ENCODE data around the gene VPS13C. TPM values are rescaled to one million over a fixed set of nuclear protein-coding genes. Genes with fewer than 3 reads are reported as not detected.

The VPS13C gene
- polyA plus RNA-seq, 12 donors, result 20.5 to 52.3 (median 43.0) TPM; not detected in 1

DNA sequence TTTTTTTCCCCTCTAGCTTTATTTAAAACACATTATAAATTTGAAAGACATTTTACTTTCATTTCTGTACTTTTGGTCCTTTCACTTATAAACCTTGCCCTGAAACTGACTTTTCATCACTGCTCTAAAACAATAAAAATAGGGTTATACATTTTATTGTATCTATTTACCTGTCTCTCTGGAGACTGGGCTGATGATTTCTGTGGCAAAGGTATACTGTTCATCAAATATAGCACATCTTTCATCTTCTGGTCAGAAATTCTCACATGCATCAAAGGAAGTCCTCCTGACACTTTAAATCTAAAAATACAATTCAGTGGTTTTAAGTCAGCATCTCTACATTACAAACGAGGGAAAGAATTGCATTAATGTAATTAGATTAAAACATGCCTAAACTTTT is 86.1 kb downstream of the VPS13C start:
- DNase-seq, result no peak

DNA sequence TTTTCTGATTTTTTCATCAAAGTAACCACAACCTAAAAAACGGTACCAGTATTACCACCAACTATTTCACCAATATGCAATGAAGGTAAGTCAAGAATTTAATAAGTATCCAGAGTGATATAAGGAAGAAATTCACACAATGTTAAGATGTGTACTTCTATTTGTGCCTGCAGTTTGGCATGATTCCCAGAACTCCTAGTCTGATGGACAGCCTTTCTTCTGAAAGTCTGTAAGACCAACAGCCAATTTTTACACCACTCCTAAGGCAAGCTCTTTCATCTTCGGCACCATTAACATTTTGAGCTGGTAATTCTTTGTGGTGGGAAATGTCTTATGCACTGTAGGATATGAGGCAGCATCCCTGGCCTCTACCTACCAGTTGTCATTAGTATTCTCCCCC is 108.3 kb downstream of the VPS13C start:
- DNase-seq, result no peak

DNA sequence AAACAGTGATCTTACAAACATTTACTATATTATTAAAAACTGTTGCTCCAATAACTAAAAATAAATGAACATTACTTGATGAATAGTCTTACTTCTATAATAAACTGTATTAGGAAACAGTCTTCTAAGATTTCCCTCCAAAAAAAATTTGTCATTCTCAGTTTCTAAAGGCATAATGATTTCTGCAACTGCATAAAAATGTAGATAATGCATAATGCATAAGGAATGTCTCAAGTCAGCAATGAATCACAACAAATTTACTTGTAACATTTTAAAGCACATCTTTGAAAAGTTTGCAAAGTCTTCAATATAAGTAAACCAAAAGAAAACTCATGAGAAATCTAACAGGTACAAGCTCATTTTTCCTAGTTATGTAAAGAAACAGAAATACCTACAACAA is 113.5 kb downstream of the VPS13C start:
- DNase-seq, result no peak

DNA sequence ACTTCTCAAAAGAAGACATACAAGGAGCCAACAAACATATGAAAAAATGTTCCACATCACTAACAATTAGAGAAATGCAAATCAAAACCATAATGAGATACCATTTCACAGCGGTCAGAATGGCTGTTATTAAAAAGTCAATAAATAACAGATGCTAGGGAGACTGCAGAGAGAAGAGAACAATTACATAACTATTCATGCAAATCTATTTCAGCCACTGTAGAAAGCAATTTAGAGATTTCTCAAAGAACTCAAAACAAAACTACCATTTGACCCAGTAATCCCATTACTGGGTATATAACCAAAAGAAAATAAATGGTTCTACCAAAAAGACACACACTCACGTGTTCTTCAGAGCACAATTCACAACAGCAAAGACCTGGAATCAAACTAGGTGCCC is 116.3 kb downstream of the VPS13C start:
- no peak for DNase-seq

DNA sequence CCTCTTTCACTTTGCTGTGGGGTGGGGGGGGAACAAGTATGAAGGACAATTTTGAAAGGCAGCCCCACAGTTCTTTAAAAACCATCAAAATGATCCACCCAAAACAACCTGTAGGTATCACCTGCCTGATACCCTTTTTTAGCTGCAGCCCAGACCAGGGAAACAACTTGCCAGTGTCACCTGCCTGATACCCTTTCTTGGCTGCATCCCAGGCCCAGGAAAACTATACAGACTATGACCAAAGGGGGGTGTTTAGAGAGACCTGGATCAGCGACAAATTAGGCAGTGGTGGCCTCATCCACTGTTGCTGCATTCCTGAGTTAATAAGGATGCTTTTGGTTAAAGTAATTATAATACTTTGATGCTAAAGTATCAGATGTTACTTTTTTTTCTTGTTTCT is 122.0 kb downstream of the VPS13C start:
- DNase-seq, result no peak

DNA sequence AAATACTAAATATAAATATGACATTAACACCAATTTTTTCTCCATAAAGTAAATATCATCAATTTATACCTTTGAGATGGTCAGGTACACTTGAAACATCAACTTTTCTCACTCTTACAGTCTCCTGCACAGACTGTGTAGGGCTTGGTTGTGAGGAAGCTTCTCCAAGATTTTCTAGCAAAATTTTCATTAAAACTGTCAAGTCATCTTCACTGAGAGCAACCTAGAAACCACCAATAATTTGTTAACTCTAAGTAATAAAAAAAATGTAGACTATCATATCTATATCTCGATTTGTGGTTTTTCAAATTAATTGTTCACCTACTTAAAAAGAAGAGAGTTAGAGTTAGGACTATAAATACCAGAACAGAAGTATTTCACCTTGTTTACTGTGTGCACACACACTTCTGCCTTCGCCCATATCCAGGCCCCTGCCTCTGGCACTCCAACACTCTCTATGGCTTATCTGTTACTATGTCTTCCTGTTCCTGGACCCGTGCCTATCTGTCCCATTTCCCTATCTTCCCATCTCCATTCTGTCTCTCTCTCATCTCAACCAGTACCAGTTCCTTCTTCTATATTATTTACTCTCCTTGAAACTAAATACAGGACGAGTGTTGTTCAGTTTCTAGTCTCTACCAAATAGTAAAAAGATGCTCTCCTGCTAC is 123.6 kb downstream of the VPS13C start:
- no peak for DNase-seq

DNA sequence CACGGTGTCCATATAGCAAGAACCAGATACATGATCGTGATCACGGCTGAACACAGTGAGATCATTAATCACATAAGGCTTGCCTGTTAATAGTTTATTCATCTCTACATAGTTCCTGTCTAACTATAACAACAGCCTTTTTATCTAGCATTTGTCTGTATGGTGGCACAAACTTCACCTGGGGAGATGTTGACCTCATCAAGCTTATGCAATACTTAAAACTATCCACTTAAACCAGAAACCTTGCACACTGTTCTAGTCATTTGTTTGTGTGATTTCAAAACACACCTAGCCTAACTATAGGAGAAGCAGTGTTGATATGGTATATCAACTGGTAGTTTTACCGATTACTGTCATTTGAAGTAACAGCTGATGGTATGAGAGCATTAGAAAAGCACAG is 124.8 kb downstream of the VPS13C start:
- no peak for DNase-seq

DNA sequence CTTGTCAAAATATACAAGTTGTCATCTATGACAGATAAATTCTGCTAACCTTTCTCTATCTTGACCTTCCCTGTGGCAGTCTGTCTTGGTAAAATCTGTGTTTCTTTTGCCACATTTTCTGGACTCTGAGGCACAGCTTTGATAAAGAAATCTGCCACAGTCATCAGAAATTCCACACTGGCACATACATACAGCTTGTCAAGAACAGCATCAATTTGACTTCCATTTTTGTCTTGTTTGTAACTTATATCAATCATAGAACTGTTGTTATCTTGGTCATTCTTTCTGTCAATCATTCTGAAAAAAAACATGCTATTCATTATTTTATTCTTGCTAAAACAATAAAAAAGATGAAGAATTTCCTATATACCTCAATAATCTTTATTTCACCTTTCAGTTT is 130.8 kb downstream of the VPS13C start:
- DNase-seq, result no peak

DNA sequence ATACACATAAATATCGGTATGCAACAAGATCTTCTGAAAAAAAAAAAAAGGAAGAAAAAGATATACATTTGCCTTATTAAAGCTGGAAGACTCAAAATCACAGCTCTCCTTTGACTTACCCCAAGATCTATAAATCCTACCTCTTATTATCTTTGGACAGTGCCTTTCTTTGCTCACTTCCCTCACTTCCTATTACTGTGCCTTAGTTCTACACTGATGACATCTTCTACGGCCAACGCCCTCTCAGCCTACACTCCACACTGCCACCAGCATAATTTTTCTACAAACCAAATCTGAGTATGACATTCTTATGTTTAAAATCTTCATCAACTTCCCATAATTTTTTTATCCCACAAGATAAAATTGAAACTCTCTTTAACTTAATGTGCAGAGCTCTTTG is 137.1 kb downstream of the VPS13C start:
- no peak for DNase-seq

DNA sequence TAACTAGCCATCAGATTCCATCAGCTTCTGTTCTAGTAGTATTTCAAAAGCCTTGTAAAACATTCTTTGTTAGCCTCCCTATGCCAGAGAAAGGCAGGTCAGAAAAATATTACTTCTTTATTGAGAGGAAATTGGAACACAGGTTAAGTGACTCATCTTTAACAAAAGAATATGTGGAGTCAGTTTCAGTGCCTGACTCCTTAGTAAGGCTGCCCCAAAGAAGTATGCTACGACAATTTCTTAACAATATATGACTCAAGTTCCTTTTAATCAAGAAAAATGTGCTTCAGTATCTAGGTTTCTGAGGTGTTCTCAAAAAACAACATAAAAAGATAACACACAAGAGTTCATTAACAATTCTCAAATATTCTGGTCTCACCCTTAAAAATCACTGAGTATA is 139.2 kb downstream of the VPS13C start:
- no peak for DNase-seq

DNA sequence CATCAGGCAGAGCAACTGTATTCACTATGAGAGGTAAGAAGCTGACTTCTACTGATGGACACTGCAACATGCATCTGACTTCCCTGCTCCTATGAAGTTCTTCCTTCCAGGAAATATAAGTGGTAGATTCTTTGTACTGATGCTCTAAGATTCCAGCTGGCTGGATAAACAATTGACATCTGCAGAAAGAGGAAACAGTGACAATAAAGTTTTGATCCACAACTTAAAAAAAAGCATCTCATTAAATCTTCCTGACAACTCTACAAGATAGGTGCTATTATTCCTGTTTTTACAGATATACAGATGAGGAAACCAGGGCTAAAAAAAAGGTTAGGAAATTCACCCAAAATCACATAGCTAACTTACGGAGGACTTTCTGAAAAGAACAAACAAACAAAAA is 142.8 kb downstream of the VPS13C start:
- DNase-seq, result no peak

DNA sequence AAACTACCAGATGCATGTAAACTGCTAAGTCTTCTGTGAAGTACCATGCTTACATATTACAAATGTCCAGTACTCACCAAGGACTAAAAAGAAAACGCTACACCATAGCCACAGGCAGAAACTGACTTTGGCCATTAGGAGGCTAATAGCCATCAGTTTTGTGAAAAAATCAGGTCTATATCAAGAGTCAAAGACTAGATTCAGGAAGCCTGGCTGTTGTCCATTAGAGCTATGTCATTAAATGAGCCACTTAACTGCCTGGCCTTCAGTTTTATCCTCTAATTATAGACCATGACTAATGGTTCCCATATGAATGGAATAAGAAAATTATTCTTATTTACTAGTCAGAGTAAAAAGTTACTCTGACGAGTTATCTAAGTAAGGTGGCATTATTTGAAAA is 144.1 kb downstream of the VPS13C start:
- no peak for DNase-seq

DNA sequence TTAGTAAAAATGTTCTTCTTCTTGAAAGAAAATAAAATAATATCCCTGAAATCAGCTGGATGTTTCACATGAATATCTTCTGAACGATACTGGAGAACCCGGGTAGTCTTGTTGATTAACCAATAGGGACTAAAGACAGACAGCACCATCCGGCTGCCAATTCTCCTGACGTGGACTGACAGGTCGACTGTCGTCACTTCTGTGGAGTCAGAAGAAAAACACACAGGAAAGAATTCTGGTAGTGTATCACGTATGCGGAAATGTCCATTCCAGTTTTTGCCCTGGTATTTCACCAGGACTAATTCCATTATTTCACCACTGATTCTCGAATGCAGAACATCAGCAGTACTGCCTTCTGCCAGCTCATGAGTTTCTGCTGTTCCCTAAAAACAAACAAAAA is 144.6 kb downstream of the VPS13C start:
- no peak for DNase-seq

DNA sequence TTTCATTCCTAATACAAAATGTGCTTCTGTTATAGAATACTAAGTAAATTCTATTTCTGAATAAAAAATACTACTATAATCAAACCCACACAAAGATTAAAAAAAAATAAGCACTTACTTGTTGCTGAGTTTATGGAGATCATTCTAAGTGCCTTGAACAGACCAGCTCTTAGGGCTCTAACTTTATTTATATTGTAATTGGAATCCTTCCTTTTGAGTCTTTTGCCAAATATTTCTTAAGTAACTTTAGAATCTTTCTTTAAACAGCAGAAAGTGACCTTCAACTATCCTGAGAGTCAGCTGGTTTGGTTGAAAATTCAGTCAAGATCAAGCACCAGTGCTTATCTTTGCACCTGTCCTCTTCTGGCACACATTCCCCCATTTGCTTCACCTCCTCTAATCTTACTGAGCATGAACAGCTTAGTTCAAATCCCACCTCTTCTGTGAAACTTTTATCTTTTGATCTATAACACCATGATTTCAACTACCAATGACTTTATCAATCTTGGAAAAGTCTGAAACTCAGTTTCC is 149.3 kb downstream of the VPS13C start:
- no peak for DNase-seq

DNA sequence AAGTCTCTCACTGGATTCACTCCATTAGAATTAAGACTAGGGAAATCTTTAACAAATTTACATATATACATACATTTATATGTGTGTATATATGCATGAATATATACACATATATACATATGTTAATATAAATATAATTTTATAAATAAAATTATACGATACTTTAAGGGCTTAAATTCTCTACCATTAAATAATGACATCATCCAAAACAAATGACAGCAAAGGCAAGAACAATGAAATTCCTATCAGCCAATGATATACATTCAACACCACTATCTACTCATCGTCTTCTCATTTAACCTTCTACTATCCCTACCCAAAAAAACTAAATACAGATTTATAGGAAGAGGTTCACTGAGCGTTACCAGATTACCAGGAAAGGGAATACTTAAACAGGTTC is 152.0 kb downstream of the VPS13C start:
- DNase-seq, result no peak

DNA sequence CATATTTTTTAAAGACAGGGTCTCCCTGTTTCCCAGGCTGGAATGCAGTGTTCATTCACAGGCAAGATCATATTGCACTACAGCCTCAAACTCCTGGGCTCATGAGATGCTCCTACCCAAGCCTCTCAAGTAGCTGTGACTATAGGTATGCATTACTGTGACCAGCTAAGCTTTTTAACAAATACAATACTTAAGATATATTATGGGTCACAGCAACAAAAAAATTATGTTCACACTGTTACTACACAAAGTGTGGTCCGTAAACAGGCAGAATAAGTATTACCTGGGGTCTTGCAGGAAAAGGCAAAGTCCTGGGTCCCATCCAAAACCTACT is 152.5 kb downstream of the VPS13C start:
- no peak for DNase-seq

DNA sequence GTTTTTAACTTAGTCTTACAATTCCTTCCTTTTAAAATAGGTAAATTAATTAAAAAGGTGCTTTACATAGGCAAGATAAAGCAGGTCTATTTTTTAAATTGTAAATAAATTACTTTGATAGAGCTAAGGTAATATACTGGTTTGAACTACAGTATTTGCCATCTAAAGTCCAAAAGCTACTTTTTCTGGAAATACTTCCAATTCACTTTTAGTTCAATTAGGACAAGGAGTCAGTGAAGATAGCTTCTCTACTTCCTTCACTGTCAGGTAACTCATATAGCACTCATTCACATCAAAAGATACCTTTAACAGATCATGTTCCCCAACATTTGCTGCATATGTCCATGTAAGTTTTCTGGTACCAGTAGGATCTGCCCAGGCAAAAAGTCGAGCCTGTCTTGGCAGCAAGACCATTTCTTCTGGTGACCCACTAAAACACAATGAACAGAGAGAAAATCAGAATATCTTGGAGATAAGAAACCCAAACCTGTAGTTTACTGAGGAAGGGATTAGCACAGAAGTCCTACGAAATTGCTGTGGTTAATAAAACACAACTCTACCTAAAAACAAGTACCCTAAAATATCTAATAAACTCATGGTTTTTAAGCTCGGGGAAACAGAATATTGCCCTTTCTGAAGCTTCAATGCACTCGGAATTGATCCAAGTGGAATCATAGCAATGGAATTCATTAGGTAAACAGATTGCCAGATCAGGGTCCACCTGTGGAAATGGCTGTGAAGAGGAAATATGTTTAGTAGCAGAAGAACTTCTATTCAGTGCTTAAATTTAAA is 153.1 kb downstream of the VPS13C start:
- DNase-seq, result no peak

DNA sequence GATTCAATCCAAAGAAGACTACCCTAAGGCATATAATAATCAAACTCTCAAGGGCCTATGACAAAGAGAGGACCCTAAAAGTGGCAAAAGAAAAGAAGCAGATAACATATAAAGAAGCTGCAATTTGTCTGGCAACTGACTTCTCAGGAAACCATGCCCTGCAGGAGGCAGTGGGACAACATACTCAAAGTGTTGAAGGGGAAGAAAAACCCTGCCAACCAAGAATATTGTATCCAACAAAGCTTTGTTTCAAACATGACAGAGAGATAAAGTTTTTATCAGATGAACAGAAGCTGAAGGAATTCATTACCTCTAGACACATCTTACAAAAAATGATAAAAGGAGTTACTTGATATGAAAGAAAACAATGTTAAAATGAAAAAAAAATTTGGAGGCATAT is 167.1 kb downstream of the VPS13C start:
- no peak for DNase-seq

DNA sequence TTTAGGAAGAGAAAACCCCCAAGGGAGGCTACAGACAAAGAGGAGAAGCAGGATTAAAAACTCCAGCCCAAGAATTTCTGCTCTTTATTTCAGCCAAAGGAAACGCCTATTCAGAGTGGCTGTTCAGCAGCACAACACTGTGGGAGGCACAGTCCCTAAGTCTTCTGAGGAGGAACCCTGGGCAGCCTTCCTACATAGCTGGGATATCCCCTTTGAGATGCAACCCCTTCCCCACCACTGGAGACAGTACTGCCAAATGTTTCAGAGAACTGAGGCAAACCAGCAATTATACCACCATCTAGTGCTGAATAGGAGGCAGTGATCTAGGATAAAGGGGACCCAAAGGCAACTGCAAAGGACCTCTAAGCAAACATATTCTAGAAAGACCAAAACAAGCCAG is 168.1 kb downstream of the VPS13C start:
- DNase-seq, result no peak

DNA sequence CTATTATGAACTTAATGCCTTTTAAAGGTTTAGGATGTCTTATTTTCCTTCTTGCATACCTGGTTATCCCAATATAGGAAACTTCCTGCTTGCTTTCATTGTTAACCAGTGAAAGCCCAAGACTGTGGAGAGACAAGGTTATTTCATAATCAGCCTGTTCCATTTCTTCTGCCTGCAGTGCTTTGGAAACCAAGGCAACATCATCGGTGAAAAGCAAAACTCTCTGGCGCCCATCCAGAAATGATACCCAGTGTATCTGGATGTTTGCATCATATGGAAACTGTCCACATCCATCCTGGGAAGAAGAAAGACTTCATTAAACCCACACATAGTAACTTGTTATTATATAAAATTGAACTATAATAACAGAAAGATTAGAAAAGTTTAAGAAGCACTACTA is 170.1 kb downstream of the VPS13C start:
- no peak for DNase-seq

DNA sequence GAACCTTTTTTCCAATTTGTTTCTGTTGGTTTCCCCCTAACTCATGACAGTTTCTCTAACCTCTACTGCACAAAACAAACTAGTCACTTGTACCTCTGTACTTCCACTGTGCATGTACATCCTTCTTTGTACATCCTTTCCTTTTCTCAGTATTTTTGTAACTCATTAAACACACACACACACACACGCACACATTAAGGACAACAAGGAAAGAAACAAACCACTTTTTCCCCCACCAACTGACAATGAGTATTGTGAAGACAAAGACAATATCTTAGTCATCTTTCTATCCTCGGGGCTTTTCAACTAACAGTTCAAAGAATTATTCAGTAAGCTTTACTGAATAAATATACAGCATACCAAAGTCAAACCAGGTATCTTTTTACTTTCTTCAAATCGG is 170.5 kb downstream of the VPS13C start:
- no peak for DNase-seq

DNA sequence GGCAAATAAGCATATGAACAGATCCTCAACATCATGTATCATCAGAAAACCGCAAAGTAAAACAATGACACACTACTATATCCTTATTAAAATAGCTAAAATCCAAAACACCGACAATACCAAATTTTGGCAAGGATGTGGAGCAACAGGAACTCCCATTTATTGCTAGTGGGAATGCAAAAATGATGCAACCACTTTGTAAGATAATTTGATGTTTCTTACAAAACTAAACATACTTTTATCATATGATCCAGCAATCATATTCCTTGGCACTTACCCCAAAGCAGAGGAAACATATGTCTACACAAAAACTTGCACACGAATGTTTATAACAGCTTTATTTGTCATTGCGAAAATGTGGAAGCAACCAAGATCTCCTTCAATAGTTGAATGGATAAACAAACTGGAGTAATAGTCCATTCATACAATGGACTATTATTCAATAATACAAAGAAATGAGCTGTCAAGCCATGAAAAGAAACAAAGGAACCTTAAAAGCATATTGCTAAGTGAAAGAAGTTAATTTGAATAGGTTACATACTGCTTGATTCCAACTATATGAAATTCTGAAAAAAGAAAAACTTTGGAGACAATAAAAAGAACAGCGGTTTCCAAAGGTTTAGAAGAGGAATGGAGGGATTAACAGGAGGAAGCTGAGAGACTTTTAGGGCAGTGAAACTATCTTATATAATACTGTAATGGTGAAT is 172.0 kb downstream of the VPS13C start:
- DNase-seq, result no peak

DNA sequence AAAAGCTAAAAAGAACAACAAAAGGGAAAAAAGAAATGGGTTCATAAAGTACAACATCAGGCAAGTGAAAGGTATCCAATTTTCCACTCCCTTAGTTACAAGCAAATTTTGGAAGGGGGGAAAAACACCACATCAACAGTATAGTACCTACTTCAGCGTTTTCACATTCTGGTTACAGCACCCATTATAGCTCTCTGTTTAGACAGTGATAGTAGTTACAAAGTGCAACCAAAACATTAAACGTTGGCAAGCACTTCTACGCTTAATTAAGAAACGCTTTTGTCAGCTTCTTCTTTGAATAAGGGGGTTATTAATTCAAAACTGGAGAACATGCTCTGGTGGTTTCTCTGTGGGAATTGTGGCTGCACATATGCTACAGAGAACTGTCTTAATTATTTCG is 180.2 kb downstream of the VPS13C start:
- no peak for DNase-seq
